Hepatocyte (in vitro differentiated cells): ENCODE measurements around the gene MCRIP2.

Experiments used
- CTCF ChIP-seq: fragments of 200-600 bp; sonication (generic); IDR thresholded peaks from 2 replicates; pipeline ENCODE4 v1.5.1; 2016; ENCODE audit warnings: antibody characterized with exemption, mild to moderate bottlenecking; ENCODE audit not compliant: poor library complexity
- EZH2 ChIP-seq: fragments of 200-600 bp; sonication (generic); IDR thresholded peaks from 2 replicates; pipeline ENCODE4 v1.6.1; 2016; ENCODE audit warnings: antibody characterized with exemption, mild to moderate bottlenecking, borderline replicate concordance
- EZH2phosphoT487 ChIP-seq: fragments of 200-600 bp; sonication (generic); IDR thresholded peaks from one replicate; pipeline ENCODE4 v1.6.1; 2018; ENCODE audit warnings: antibody characterized with exemption, mild to moderate bottlenecking, low read depth, moderate library complexity; ENCODE audit not compliant: unreplicated experiment, severe bottlenecking

GRCh38 chr16:693364-693763 is 51.7 kb downstream of the MCRIP2 start:
- TF ChIP-seq CTCF (no peak), EZH2 (no peak), EZH2phosphoT487 (no peak)
